Measurements from ENCODE around the gene PFKFB4.
A peak's percentile ranks its signal among the peaks of the same experiment; 100 is the strongest.
"Not testable (repeated sequence)": the region's sequence is repeated elsewhere in the genome, so short reads cannot be mapped to it uniquely, and the experiment has no call there.

Gene PFKFB4

DNA sequence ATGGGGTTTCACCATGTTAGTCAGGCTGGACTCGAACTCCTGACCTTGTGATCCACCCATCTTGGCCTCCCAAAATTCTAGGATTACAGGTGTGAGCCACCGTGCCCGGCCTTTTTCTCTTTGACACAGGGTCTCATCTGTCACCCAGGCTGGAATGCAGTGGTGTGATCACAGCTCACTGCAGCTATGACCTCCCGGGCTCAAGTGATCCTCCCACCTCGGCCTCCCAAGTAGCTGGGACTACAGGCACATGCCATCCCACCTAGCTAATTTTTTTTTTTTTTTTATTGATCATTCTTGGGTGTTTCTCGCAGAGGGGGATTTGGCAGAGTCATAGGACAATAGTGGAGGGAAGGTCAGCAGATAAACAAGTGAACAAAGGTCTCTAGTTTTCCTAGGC is 73.8 kb downstream of the PFKFB4 start:
- DNase-seq, result not testable (repeated sequence)

DNA sequence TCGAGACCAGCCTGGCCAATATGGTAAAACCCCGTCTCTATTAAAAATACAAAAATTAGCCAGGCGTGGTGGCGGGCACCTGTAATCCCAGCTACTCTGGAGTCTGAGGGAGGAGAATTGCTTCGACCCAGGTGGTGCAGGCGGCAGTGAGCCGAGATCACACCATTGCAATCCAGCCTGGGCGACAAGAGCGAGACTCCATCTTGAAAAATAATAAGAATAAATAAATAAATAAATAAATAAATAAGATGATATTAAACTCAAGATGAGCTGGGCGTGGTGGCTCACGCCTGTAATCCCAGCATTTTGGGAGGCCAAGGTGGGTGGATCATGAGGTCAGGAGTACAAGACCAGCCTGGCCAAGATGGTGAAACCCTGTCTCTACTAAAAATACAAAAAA is 75.7 kb downstream of the PFKFB4 start:
- not testable (repeated sequence) for DNase-seq

DNA sequence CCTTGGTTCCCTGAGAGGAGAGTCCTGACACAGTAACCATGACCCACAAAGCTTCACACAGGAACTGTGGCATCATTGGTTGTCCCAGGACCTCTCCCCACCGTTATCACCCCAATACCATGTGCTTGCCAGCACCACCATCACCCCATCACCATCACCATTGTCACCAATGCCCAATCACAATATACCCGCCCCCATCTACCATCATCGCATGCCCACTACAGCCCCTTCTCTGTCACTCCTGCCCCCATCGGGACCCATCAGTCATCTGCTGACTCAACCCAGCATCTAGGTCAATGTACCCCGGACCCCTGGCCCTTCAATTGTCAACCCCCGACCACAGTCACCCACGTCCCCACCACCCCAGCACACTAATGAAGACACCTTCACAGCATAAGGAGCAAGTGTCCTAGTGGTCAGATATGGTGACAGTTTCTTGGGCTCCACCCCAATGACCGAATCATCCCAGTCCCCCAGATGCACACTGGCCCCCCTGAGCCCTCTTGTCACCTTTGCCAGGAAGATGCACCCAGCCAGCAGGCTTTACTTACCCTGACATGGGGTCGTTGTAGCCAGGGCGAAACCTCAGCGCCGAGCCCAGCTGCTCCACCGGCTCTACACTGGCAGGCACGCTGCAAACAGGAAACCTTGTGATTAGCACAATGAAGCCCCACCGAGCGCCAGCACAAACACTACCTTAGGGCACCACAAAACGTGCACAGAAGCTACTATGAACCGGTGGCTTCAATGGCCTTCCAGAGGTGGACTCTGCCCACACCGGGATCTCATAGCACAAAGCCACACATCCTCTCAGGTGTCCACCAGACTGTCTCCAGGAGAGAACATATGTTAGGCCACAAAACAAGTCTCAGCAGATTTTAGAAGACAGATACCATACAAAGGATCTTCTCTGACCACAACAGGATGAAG is 77.7 kb downstream of the PFKFB4 start:
- no peak for DNase-seq

DNA sequence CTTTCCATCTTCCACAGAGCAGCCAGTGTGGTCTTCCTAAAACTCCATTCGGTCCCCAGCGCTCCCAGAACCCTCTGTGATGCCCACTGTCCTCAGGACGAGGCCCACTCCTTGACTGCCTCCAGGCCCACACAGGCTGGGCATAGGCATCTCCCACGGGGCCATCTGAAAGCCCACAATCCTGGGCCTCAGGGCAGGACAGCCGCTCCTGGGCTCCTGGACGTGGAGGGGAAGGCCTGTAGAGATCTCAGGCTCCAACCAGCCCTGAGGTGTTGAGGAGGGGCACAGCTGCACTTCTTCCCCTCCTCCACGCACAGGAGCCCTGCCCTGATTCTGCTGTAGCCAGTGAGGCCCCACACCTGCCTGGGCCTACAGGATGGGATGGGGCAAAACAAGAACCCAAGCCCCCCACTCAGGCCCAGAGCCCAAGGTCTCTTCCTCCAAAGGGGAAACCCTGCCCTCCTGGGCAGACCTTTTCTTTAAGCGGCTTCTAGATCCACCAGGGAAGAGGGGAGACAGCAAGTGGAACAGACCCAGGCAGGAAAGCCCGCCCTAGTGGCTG is 78.6 kb downstream of the PFKFB4 start:
- DNase-seq, result no peak

DNA sequence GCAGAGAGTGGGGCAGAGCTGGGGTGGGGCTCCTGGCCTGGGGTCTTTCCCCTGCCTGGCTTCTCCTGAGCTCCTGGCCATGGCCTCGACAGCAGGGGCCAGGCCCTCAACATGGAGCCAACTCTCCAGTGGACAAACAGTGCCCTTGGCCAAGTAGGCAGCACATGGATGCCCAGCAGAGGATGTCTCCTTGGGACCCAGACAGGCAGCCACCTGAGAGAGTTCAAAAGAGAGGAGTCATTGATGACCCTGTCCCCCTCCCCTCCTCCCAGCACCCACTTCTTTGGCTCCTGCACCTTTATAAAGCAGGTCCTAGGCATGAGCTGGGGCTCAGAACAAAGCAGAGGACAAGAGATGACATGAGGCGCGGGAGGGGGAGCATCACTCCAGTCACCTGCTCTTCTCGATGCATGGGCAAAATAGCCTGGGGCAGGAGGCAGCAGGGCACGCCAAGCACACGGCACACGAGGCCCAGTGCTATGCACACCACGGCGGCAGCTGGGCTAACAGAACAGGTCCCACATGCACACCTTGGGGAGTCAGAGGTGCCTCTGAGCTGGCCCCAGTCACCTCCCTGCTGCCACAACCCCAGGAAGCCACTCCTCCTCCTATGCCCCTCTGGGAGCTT is 80.1 kb downstream of the PFKFB4 start:
- no peak for DNase-seq

DNA sequence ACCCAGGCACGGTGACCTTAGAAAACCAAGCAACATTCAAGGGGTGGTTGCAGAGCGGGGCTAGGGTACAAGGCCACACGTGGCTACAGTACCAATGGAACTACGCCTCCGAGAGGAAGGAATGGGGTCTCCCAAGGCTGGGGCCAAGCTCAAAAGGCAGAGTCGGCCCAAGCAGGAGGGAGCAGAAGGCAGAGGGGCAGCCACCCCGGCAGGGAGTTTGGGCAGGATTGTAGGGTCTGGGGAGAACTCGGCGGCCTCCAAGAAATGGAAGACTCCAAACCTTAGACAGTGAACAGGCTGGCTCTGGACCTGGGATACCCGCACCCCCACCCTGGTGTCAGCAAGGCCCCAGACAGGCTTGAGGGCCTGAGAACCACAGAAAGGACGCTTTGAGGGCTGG is 81.4 kb downstream of the PFKFB4 start:
- DNase-seq, result no peak

DNA sequence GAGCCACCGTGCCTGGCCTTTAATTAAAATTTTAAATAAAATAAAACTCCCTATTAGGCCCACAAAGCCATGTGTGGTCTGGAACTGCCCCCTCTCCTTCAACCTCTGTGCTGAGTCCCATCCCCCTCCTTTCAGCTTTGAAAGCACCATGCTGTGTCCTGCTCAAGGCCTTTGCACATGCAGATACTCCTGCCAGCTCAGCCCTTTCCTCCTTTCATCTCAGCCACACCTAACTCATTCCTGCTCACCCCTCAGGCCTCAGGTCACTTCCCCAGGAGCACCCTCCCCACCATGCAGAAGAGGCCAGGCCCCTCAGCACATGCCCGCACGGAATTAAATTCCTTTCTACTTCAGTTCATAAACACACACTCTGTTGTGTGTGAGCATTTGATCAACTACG is 82.0 kb downstream of the PFKFB4 start:
- DNase-seq, result no peak

DNA sequence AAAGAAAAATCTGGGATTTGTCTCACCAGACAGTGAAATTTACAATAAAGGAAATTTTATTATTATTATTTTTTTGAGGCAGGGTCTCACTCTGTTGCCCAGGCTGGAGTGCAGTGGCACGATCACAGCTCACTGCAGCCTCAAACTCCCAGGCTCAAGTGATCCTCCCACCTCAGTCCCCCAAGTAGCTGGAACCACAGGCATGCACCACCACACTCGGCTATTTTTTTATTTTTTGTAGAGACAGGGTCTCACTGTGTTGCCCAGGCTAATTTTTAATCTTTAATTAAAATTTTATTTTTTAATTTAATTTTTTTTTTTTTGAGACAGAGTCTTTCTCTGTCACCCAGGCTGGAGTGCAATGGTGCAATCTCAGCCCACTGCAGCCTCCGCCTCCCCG is 82.6 kb downstream of the PFKFB4 start:
- not testable (repeated sequence) for DNase-seq

DNA sequence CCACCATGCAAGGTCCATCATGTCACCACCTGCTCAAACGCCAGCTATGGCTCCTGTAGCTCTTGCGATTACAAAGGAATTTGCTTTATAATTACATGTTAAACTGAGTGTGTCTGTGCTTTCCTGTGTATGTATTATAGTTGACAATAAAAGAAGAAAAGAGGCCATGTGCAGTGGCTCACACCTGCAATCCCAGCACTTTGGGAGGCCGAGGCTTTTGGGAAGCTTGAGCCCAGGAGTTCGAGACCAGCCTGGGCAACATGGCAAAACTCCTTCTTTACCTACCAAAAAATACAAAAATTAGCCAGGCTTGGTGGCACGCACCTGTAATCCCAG is 83.0 kb downstream of the PFKFB4 start:
- no peak for DNase-seq

DNA sequence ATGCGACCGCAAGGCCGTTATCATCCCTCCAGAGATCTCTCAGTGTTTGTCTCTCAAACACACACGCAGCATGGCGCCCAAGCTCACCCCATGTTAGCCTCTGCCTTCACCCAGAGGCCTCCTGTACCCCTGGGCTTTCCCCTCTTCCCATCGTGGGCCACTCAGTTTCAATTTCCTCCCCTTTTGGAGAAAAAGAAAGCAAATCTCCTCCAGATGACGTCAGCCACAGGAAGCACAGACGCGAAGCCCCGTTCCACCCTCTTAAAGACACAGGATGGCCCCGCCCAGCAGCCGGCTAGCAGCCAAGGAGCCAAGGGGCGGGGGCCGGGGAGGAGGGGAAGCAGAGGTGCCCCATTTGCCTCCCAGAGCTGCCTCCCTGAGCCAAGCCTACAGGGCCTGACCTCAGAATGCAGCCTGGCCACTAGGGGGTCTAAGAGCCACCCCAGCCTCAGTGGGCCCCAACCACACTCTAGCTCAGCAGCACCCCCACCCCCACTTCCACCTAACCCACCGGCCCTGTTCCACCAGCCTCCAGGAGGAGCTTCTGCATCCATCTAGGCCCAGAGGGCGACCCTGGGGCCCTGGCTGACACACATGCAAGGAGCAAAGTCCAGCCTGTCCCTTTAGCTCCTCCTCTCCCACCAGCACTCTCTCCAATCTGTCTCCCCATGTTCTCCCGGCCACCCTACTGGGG is 83.5 kb downstream of the PFKFB4 start:
- peak; percentile 59 for DNase-seq

DNA sequence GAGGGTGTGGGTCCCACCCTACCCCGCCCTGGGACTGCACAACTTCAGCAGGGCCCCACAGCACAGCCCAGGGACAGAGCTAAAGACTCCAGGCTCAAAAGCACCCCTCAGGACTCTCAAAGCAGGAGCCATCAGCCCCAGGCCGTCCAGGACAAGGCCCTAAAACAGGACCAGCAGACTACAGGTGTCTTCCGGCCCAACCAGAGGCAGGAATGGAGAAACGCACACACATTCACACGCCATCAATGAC is 84.0 kb downstream of the PFKFB4 start:
- DNase-seq, result no peak

DNA sequence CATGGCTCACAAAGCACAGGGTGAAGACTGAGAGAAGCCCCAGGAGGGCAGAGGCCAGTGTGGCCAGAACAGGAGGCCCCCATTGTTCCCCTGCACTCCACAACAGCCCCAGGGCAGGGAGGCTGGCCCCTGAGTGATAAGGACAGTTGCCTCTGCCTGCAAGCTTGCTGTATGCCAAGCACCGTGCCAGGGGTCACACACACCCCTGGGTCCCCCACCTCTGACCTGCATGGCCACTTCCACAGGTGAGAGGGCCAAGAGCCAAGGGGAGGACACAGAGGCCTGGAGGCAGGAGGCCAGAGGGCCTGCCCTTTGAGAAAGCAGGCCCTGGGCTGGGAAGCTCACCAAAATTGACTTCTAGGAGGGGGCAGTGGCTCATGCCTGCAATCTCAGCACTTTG is 86.3 kb downstream of the PFKFB4 start:
- no peak for DNase-seq

DNA sequence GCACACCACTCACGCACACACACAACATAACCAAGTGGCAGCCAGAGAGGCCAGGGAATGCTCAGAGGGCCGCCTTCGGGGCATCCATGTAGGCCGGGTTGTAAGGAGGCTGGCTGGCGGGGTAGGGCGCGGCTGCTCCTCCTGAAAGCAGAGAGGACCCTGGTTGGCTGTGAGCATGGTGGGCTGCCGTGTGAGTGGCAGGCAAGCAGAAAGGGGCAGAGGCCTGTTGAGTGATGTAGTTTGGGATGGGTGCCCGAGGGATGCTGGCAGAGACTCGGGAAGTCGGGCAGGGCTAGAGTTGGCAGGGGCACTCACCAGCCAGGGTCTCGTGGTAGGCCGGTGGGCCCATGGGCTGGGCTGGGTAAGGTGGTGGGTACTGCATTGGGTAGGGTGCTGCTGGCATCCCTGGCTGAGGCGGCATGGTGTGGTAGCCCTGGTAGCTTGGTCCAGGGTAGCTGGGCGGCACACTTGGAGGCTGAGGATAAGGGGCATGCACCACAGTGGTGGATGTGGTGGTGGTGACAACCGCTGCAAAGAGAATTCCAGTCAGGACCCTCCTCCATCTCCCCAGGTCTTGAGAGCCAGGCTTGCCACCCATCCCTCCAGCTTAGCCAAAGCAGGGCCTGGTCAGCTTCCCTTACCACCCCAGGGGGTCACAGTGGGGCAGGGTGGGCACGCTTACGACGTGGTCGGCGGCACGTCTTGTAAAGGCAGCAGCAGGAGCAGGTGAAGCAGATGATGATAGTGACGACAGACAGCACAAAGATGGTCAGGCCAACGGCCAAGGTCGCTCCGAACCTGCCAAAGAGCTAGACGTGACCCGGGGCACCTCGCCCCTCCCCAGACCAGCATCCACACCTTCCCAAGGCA is 87.3 kb downstream of the PFKFB4 start:
- no peak for DNase-seq

DNA sequence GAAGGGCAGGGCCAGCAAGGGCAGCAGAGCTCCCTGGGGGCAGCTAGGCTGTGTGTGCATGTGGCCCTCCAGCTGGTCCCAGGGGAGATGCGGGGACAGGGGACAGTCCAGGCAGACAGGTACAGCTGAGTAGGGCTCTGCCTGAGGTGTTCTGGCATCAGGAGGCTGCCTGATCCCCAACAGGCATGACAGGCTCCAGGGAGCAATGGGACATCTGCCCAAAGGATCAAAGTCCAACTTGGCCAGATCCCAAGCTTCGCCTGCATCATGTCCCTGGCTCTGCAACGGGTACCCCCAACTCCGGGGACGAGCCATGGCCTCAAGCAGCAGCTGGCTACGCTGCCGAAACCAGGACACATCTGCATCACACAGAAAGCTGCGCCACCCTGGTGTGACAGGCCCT is 88.3 kb downstream of the PFKFB4 start:
- DNase-seq, result no peak

Data from NCI-H510A treated with DMSO at 0.1 percent for 48 hours (cell line).